ENCODE results near the gene ABTB1. TPM values are rescaled to one million over a fixed set of nuclear protein-coding genes. Genes with fewer than 3 reads are reported as not detected.
A peak's percentile ranks its signal among the peaks of the same experiment; 100 is the strongest.
"Not testable (repeated sequence)": the region's sequence is repeated elsewhere in the genome, so short reads cannot be mapped to it uniquely, and the experiment has no call there.

The ABTB1 gene
- total RNA-seq, 1 experiment from 2014 or later = 6.6 TPM

GRCh38 chr3:127702151-127702578, 29.4 kb downstream of the ABTB1 start:
- DNase-seq (ENCODE audit: low read depth) = no peak

- DNase-seq (ENCODE audit: low read depth) = not testable (repeated sequence)
Observed at GRCh38 chr3:127704840-127705239, 32.1 kb downstream of the ABTB1 start.

GRCh38 chr3:127706312-127706711, 33.6 kb downstream of the ABTB1 start:
- DNase-seq (ENCODE audit: low read depth) = no peak

- no peak for DNase-seq (ENCODE audit: low read depth)
Observed at GRCh38 chr3:127706785-127707351, 34.1 kb downstream of the ABTB1 start.

- DNase-seq (ENCODE audit: low read depth) = no peak
Observed at GRCh38 chr3:127707851-127708411, 35.2 kb downstream of the ABTB1 start.

GRCh38 chr3:127708837-127709236, 36.1 kb downstream of the ABTB1 start:
- DNase-seq (ENCODE audit: low read depth) = no peak

GRCh38 chr3:127709320-127710060, 36.7 kb downstream of the ABTB1 start:
- no peak for DNase-seq (ENCODE audit: low read depth)

- peak; percentile 49 for DNase-seq (ENCODE audit: low read depth)
Observed at GRCh38 chr3:127710155-127710941, 37.6 kb downstream of the ABTB1 start.

- no peak for DNase-seq (ENCODE audit: low read depth)
Observed at GRCh38 chr3:127711021-127711695, 38.4 kb downstream of the ABTB1 start.

GRCh38 chr3:127711896-127712295, 39.1 kb downstream of the ABTB1 start:
- DNase-seq (ENCODE audit: low read depth) = no peak

- DNase-seq (ENCODE audit: low read depth) = no peak
Observed at GRCh38 chr3:127712461-127712860, 39.7 kb downstream of the ABTB1 start.

- no peak for DNase-seq (ENCODE audit: low read depth)
Observed at GRCh38 chr3:127712881-127713771, 40.4 kb downstream of the ABTB1 start.

- no peak for DNase-seq (ENCODE audit: low read depth)
Observed at GRCh38 chr3:127714125-127714571, 41.4 kb downstream of the ABTB1 start.

GRCh38 chr3:127714866-127715265, 42.1 kb downstream of the ABTB1 start:
- DNase-seq (ENCODE audit: low read depth) = no peak

GRCh38 chr3:127715532-127715931, 42.8 kb downstream of the ABTB1 start:
- DNase-seq (ENCODE audit: low read depth) = no peak

GRCh38 chr3:127716384-127716783, 43.6 kb downstream of the ABTB1 start:
- no peak for DNase-seq (ENCODE audit: low read depth)

- DNase-seq (ENCODE audit: low read depth) = no peak
Observed at GRCh38 chr3:127717357-127718244, 44.8 kb downstream of the ABTB1 start.

- DNase-seq (ENCODE audit: low read depth) = no peak
Observed at GRCh38 chr3:127718245-127718915, 45.6 kb downstream of the ABTB1 start.

GRCh38 chr3:127718916-127719290, 46.2 kb downstream of the ABTB1 start:
- DNase-seq (ENCODE audit: low read depth) = no peak
